ENCODE results near the gene HMOX1. TPM values are rescaled to one million over a fixed set of nuclear protein-coding genes. Genes with fewer than 3 reads are reported as not detected.
"Not testable (repeated sequence)": the region's sequence is repeated elsewhere in the genome, so short reads cannot be mapped to it uniquely, and the experiment has no call there.

Gene HMOX1
- total RNA-seq, 1 donor from 2014 or later = 44.3 TPM

- TF ChIP-seq CTCF (IDR thresholded peaks at IDR 0.05) = no peak
- Mint-ChIP-seq H3K27me3 (ENCODE audit: unreplicated experiment) (peaks cover 3% of the 10 kb centered on the region), H3K36me3 (ENCODE audit: unreplicated experiment) (no peaks in the 10 kb centered on the region), H3K4me1 (ENCODE audit: unreplicated experiment) (peaks cover 2% of the 10 kb centered on the region), H3K27ac (ENCODE audit: unreplicated experiment) (no peak overlapping the region), H3K4me3 (ENCODE audit: unreplicated experiment) (no peak overlapping the region), H3K9me3 (ENCODE audit: unreplicated experiment) (no peaks in the 10 kb centered on the region)
- no peak for DNase-seq (ENCODE audit: extremely low spot score, unreplicated experiment)
Observed at GRCh38 chr22:35357883-35358621, 22.8 kb upstream of the HMOX1 start.

DNA sequence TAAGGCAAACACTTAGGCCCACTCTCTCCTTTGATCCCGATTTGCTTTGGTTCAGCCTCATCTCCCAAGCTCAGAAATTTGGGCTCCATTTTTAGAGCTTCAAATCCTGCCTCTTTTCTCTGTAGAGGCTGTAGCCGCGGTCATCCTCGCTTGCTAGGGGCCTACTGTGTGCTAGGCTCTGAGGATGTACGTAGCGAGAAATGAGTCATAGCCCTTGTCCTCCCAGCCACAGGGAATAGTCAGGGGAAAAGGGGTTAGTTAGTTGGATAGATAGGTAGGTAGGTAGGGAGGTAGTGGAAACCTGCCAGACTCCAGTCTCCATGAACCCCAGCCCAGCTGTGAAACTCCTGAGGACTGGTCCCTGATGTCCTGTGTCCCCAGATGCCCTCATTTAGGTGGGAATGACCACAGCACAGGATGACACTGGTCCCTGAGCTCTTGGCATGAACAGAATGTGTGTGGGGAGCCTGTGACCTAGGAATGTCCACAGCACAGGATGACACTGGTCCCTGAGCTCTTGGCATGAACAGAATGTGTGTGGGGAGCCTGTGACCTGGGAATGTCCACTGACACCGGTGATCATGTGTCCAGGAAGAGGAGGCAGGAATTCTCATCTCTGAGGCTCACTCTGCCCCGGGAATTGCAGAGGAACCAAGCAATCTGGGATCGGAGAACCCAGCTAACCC lies 21.4 kb upstream of the HMOX1 start:
- no peak for DNase-seq (ENCODE audit: extremely low spot score, unreplicated experiment)
- TF ChIP-seq CTCF (IDR thresholded peaks at IDR 0.05) = no peak
- H3K9me3 Mint-ChIP-seq (ENCODE audit: unreplicated experiment) = no peaks in the 10 kb centered on the region
- H3K4me1 Mint-ChIP-seq (ENCODE audit: unreplicated experiment) = peaks cover 9% of the 10 kb centered on the region
- H3K27me3 Mint-ChIP-seq (ENCODE audit: unreplicated experiment) = peaks cover 3% of the 10 kb centered on the region
- no peak overlapping the region for H3K4me3 Mint-ChIP-seq (ENCODE audit: unreplicated experiment)
- H3K27ac Mint-ChIP-seq (ENCODE audit: unreplicated experiment) = no peak overlapping the region
- H3K36me3 Mint-ChIP-seq (ENCODE audit: unreplicated experiment) = no peaks in the 10 kb centered on the region

GRCh38 chr22:35361001-35361558 lies 19.8 kb upstream of the HMOX1 start:
- no peak for TF ChIP-seq CTCF (IDR thresholded peaks at IDR 0.05)
- Mint-ChIP-seq H3K4me3 (ENCODE audit: unreplicated experiment) (no peak overlapping the region), H3K36me3 (ENCODE audit: unreplicated experiment) (no peaks in the 10 kb centered on the region), H3K27ac (ENCODE audit: unreplicated experiment) (no peak overlapping the region), H3K9me3 (ENCODE audit: unreplicated experiment) (no peaks in the 10 kb centered on the region), H3K4me1 (ENCODE audit: unreplicated experiment) (peaks cover 7% of the 10 kb centered on the region), H3K27me3 (ENCODE audit: unreplicated experiment) (peaks cover 3% of the 10 kb centered on the region)
- no peak for DNase-seq (ENCODE audit: extremely low spot score, unreplicated experiment)

GRCh38 chr22:35363566-35364086 lies 17.3 kb upstream of the HMOX1 start:
- Mint-ChIP-seq H3K4me1 (ENCODE audit: unreplicated experiment) (peaks cover 7% of the 10 kb centered on the region), H3K9me3 (ENCODE audit: unreplicated experiment) (no peaks in the 10 kb centered on the region), H3K27me3 (ENCODE audit: unreplicated experiment) (peaks cover 3% of the 10 kb centered on the region), H3K4me3 (ENCODE audit: unreplicated experiment) (no peak overlapping the region), H3K36me3 (ENCODE audit: unreplicated experiment) (no peaks in the 10 kb centered on the region), H3K27ac (ENCODE audit: unreplicated experiment) (peak overlapping the region; percentile 59)
- no peak for TF ChIP-seq CTCF (IDR thresholded peaks at IDR 0.05)
- DNase-seq (ENCODE audit: extremely low spot score, unreplicated experiment) = no peak

- H3K4me3 Mint-ChIP-seq (ENCODE audit: unreplicated experiment); H3K27me3 Mint-ChIP-seq (ENCODE audit: unreplicated experiment); H3K9me3 Mint-ChIP-seq (ENCODE audit: unreplicated experiment); H3K36me3 Mint-ChIP-seq (ENCODE audit: unreplicated experiment); DNase-seq (ENCODE audit: extremely low spot score, unreplicated experiment); H3K4me1 Mint-ChIP-seq (ENCODE audit: unreplicated experiment): not testable (repeated sequence)
- peak overlapping the region; percentile 59 for H3K27ac Mint-ChIP-seq (ENCODE audit: unreplicated experiment)
Observed at GRCh38 chr22:35364230-35364629, 16.7 kb upstream of the HMOX1 start.

Data from osteocyte (in vitro differentiated cells).